Transverse colon (tissue), 4 donors: Measurements from ENCODE around the gene CACNA2D1. TPM values are rescaled to one million over a fixed set of nuclear protein-coding genes. Genes with fewer than 3 reads are reported as not detected.

Source experiments
- DNase-seq: peaks from one replicate; pipeline ENCODE4 v3.0.0-alpha.2; 2019
- H3K27ac ChIP-seq, 4 donors: fragments of 200-600 bp; sonication (generic); 2 replicates each; pipeline ENCODE4 v1.5.1; 2016 to 2018; ENCODE audit warnings: inconsistent platforms in 4 of 4
- H3K27me3 ChIP-seq: fragments of 200-600 bp; sonication (generic); 2 replicates; pipeline ENCODE4 v1.5.1; 2017; ENCODE audit warnings: inconsistent platforms
- H3K36me3 ChIP-seq, 4 donors: fragments of 200-600 bp; sonication (generic); 2 replicates each; pipeline ENCODE4 v1.5.1; 2017 to 2019; ENCODE audit warnings: inconsistent platforms in 4 of 4
- H3K4me1 ChIP-seq, 4 donors: fragments of 200-600 bp; sonication (generic); 2 replicates each; pipeline ENCODE4 v1.5.1; 2017 to 2020; ENCODE audit warnings: inconsistent platforms in 4 of 4
- H3K4me3 ChIP-seq, 4 donors: fragments of 200-600 bp; sonication (generic); 1 replicate in 1 of 4; 2 replicates in 3 of 4; pipeline versions ENCODE4 v1.5.1 to v1.6.1; 2017 to 2019; ENCODE audit warnings: inconsistent platforms in 4 of 4
- H3K9me3 ChIP-seq, 2 donors: fragments of 200-600 bp; sonication (generic); 2 replicates each; pipeline ENCODE4 v1.5.1; 2017 to 2019; ENCODE audit warnings: inconsistent platforms in 2 of 2
- EP300 ChIP-seq: sonication (generic); formaldehyde crosslinking; IDR thresholded peaks from one replicate; pipeline ENCODE4 v1.6.1; 2017; ENCODE audit warnings: antibody characterized with exemption, low read depth
- POLR2A ChIP-seq: fragments of 450-650 bp; IDR thresholded peaks from one replicate; pipeline ENCODE4 v1.6.1; 2016; ENCODE audit warnings: antibody characterized with exemption, mild to moderate bottlenecking, moderate library complexity
- POLR2AphosphoS5 ChIP-seq, 3 donors: sonication (generic); formaldehyde crosslinking; IDR thresholded peaks; one replicate each; pipeline ENCODE4 v1.6.1; 2016; ENCODE audit warnings: antibody characterized with exemption in 3 of 3
- WGBS, 2 donors: methylation state at CpG; one replicate each; pipeline ENCODE4 v1.1.5; 2018; ENCODE audit warnings: low coverage in 1 of 2; 5-methylcytosine and 5-hydroxymethylcytosine counted together
- in situ Hi-C, 4 donors: fragments of 200-750 bp; cut with MboI; loops; one replicate each; pipeline versions ENCODE4 v1.15.0 to v1.15.1; 2017; ENCODE audit warnings: low sequenced_read_pairs in 3 of 4, low pct_ligation_motif_present in 1 of 4, low pct_unique_long_range_greater_than_20kb in 1 of 4
- intact Hi-C: fragments of 100-400 bp; cut with DNase I; formaldehyde crosslinking; loops from one replicate; pipeline ENCODE4 v1.15.1; 2023; ENCODE audit warnings: low total_unique reads
- total RNA-seq, 4 donors: library from RNA; depleted of rRNA; stranded (reverse); fragments of >200 nt; gene quantifications; one replicate each; pipeline ENCODE4 v1.1.0, GENCODE V29; 2016
- TF ChIP-seq, protein P1 (sequence below), 5 experiments: fragments of 200-600 bp in 3 of 5; fragments of 450-650 bp in 2 of 5; sonication (generic) in 3 of 5; IDR thresholded peaks; 1 replicate in 2 of 5; 2 replicates in 3 of 5; pipeline ENCODE4 v1.5.1; 2016 to 2017; ENCODE audit warnings: antibody characterized with exemption in 5 of 5, inconsistent platforms in 3 of 5, mild to moderate bottlenecking in 2 of 5, moderate library complexity in 1 of 5

CACNA2D1 gene
- total RNA-seq, 4 donors from 2014 or later = 11.0 to 126 (median 22.9) TPM

DNA sequence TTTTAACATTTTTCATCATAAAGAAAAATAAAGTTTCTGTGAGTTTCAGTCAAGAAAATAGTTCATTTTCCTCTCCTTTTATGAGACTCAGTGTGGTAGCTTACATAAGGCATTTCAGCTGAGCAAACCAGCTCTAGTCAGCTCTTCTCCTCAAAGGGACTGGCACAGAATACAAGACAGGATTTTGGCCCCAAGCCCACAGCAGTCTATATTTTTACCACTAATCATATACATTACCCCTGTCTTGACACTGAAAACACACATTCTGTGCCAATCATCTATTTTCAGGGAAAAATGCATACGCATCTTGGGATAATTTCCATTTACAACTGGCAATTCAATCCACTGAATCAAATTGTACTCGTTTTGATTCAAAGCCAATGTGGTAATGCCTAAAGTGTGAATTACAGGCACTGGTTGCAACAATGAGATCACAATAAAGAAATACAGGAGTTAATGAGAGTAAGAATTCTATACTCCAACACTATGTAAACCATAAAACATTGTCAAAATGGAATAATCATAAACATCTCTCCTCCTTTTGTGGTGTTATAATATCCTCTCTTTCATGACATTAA lies 186.4 kb downstream of the CACNA2D1 start:
- TF ChIP-seq POLR2A = no peak
- TF ChIP-seq, protein P1, sequence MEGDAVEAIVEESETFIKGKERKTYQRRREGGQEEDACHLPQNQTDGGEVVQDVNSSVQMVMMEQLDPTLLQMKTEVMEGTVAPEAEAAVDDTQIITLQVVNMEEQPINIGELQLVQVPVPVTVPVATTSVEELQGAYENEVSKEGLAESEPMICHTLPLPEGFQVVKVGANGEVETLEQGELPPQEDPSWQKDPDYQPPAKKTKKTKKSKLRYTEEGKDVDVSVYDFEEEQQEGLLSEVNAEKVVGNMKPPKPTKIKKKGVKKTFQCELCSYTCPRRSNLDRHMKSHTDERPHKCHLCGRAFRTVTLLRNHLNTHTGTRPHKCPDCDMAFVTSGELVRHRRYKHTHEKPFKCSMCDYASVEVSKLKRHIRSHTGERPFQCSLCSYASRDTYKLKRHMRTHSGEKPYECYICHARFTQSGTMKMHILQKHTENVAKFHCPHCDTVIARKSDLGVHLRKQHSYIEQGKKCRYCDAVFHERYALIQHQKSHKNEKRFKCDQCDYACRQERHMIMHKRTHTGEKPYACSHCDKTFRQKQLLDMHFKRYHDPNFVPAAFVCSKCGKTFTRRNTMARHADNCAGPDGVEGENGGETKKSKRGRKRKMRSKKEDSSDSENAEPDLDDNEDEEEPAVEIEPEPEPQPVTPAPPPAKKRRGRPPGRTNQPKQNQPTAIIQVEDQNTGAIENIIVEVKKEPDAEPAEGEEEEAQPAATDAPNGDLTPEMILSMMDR (IDR thresholded peaks at IDR 0.05) = no peak
- no peak for TF ChIP-seq POLR2AphosphoS5 (IDR thresholded peaks at IDR 0.05)
- TF ChIP-seq EP300 = no peak
- H3K27ac ChIP-seq = no peak overlapping the region
- H3K36me3 ChIP-seq = no peaks in the 10 kb centered on the region
- no peaks in the 10 kb centered on the region for H3K9me3 ChIP-seq
- in situ Hi-C loops (no loop called here), intact Hi-C loops (no loop called here)
- H3K27me3 ChIP-seq = no peaks in the 10 kb centered on the region
- peaks cover 0 to 4% (median 0%) of the 10 kb centered on the region in 4 donors for H3K4me1 ChIP-seq
- no peak for DNase-seq
- no peak overlapping the region for H3K4me3 ChIP-seq
- 56 to 59% methylated on average over 2 of the region's 2 CpGs for WGBS, 2 donors

DNA sequence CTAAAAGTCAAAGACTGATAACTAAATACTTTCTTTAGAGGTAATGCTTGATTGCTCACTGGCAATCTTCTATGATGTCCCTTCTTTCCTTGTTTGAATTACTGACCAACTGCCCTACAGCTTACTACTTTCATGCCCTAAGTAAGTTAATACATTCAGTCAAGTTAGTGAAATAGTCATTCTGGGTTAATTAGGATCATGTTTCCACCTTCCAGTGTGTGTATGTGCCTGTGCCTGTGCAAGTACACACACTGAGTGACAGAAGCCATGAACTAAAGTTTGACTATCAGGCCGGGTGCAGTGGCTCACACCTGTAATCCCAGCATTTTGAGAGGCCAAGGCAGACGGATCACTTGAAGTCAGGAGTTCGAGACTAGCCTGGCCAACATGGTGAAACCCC lies 187.9 kb downstream of the CACNA2D1 start:
- intact Hi-C loops (no loop called here), in situ Hi-C loops (no loop called here)
- H3K9me3 ChIP-seq = no peaks in the 10 kb centered on the region
- no peak for DNase-seq
- TF ChIP-seq POLR2A (no peak), EP300 (no peak), POLR2AphosphoS5 (IDR thresholded peaks at IDR 0.05) (no peak)
- TF ChIP-seq, protein P1 (IDR thresholded peaks at IDR 0.05) = no peak
- peaks cover 0 to 4% (median 0%) of the 10 kb centered on the region in 4 donors for H3K4me1 ChIP-seq
- no peak overlapping the region for H3K4me3 ChIP-seq
- no peaks in the 10 kb centered on the region for H3K27me3 ChIP-seq
- no peaks in the 10 kb centered on the region for H3K36me3 ChIP-seq
- WGBS, 2 donors = 87% methylated on average over 3 of the region's 3 CpGs; no CpG with 5 or more reads in 1 of the 2 donors
- H3K27ac ChIP-seq = no peak overlapping the region

DNA sequence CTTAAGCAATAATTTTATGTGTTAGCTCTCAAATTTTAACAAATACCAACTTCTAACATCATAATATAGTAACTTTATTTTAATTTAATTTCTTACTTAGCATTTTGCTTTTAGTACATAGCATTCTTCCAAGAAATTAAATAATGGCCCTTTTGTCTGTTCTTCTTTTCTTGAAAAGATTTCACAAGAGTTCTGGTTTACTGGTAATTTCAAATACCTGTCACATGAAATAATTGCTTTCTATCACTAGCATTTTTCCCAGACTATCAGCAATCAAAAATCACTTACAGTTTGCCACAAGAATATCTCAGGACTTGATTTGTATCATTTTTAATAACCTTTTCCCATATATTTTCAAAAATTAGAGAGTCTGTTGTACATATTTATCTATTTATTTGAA lies 193.0 kb downstream of the CACNA2D1 start:
- TF ChIP-seq POLR2A = no peak
- TF ChIP-seq, protein P1 (IDR thresholded peaks at IDR 0.05) = no peak
- TF ChIP-seq POLR2AphosphoS5 (IDR thresholded peaks at IDR 0.05) = no peak
- no peak for TF ChIP-seq EP300
- in situ Hi-C loops (no loop called here), intact Hi-C loops (no loop called here)
- no peaks in the 10 kb centered on the region for H3K4me1 ChIP-seq
- no peak overlapping the region for H3K4me3 ChIP-seq
- no peak for DNase-seq
- no peaks in the 10 kb centered on the region for H3K36me3 ChIP-seq
- H3K27me3 ChIP-seq = no peaks in the 10 kb centered on the region
- H3K9me3 ChIP-seq = no peaks in the 10 kb centered on the region
- no peak overlapping the region for H3K27ac ChIP-seq

DNA sequence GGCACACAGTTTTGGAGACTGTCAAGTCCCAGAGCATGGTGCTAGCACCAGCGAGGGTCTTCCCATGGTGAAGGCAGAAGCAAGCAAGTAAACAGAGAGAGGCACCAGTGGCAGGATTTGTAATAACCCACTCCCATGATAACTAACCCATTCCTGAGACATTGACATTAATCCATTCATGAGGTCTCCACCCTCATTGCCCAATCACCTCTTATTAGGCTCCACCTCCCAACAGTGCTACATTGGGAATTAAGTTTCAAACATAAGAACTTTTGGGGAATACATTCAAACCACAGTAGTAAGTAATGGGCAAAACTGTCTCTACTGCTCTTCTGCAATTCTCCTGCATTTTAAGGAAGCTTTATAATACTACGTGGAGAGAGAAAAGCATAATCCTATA lies 193.6 kb downstream of the CACNA2D1 start:
- Histone ChIP-seq H3K36me3 (no peaks in the 10 kb centered on the region), H3K27me3 (no peaks in the 10 kb centered on the region), H3K4me3 (no peak overlapping the region), H3K27ac (no peak overlapping the region), H3K9me3 (no peaks in the 10 kb centered on the region), H3K4me1 (no peaks in the 10 kb centered on the region)
- 83 to 89% methylated on average over 1 to 2 of the region's 2 CpGs for WGBS, 2 donors
- no peak for DNase-seq
- in situ Hi-C loops (loop anchor here in 1 of 4 donors (25.0 kb wide), 2 partner anchors 312 to 487 kb away; no protein-coding TSS in a partner anchor), intact Hi-C loops (no loop called here)
- TF ChIP-seq, protein P1 (IDR thresholded peaks at IDR 0.05) = no peak
- TF ChIP-seq EP300 (no peak), POLR2AphosphoS5 (IDR thresholded peaks at IDR 0.05) (no peak), POLR2A (no peak)
